ENCODE results near the gene SLC22A23.

DNA sequence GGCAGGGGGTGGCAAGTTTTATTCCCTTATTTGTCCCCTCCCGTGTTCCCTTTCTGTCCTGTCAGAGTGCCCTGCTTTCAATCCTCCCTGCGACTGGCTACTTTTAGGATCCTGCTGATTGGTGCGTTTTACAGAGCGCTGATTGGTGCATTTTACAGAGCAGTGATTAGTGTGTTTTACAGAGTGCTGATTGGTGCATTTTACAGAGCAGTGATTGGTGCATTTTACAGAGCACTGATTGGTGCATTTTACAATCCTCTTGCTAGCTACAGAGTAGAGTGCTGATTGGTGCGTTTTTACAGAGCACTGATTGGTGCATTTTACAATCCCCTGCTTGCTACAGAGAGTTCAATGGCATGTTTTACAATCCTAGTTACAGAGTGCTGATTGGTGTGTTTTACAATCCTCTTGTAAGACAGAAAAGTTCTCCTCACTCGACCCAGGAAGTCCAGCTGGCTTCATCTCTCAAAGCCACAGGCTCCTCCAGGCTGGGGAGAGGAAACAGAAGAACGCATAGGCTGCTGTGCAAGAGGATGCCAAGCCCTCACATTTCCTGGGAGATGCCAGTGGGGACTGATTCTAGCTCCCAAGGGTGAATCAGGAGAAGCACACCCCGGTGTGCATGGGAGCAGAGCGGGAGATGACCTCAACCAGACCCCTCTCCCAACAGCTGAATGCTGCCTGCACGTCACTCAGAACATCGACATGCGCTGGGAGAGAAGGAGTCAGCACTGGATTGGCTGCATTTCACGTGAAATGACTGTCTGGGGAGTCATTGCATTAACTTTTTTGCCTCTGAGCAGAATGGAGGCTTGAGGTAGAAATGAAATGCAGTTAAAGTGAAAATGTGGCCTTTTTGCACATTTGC, 48.3 kb upstream of the SLC22A23 start:
- TF ChIP-seq, protein P1, sequence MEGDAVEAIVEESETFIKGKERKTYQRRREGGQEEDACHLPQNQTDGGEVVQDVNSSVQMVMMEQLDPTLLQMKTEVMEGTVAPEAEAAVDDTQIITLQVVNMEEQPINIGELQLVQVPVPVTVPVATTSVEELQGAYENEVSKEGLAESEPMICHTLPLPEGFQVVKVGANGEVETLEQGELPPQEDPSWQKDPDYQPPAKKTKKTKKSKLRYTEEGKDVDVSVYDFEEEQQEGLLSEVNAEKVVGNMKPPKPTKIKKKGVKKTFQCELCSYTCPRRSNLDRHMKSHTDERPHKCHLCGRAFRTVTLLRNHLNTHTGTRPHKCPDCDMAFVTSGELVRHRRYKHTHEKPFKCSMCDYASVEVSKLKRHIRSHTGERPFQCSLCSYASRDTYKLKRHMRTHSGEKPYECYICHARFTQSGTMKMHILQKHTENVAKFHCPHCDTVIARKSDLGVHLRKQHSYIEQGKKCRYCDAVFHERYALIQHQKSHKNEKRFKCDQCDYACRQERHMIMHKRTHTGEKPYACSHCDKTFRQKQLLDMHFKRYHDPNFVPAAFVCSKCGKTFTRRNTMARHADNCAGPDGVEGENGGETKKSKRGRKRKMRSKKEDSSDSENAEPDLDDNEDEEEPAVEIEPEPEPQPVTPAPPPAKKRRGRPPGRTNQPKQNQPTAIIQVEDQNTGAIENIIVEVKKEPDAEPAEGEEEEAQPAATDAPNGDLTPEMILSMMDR (conservative IDR thresholded peaks at IDR 0.05), result no peak
- no peak for TF ChIP-seq ZFX (IDR thresholded peaks at IDR 0.05)

All from C4-2B (cell line).